HepG2 (cell line): ENCODE measurements around the gene MST1. TPM values are rescaled to one million over a fixed set of nuclear protein-coding genes. Genes with fewer than 3 reads are reported as not detected.

Experiments used
- AFF4 ChIP-seq: sonication (generic); formaldehyde crosslinking; IDR thresholded peaks from 2 replicates; pipeline ENCODE4 v1.4.0; 2020; ENCODE audit warnings: missing genetic modification reagents
- BCL6 ChIP-seq: IDR thresholded peaks from 2 replicates; pipeline ENCODE4 v1.6.1; 2016; ENCODE audit warnings: missing genetic modification reagents, missing compliant biosample characterization
- CAMTA2 ChIP-seq: sonication (generic); formaldehyde crosslinking; IDR thresholded peaks from 2 replicates; pipeline ENCODE4 v1.4.0; 2020; ENCODE audit warnings: mild to moderate bottlenecking, missing genetic modification reagents, borderline replicate concordance
- ELF3 ChIP-seq: IDR thresholded peaks from 2 replicates; pipeline ENCODE4 v1.6.1; 2016; ENCODE audit warnings: missing genetic modification reagents, missing compliant biosample characterization
- FOSL1 ChIP-seq: sonication (generic); formaldehyde crosslinking; IDR thresholded peaks from 2 replicates; pipeline ENCODE4 v1.9.0; 2021; ENCODE audit warnings: missing genetic modification reagents, borderline replicate concordance
- FOXK1 ChIP-seq: sonication (generic); formaldehyde crosslinking; IDR thresholded peaks from 2 replicates; pipeline ENCODE4 v1.4.0; 2020; ENCODE audit warnings: low read depth, missing genetic modification reagents, borderline replicate concordance
- HMG20A ChIP-seq: IDR thresholded peaks from 2 replicates; pipeline ENCODE4 v1.6.1; 2016; ENCODE audit warnings: borderline replicate concordance
- KAT2B ChIP-seq: fragments of 150-350 bp; IDR thresholded peaks from 2 replicates; pipeline ENCODE4 v1.6.1; 2014; ENCODE audit warnings: low read depth, low read length, borderline replicate concordance
- KAT8 ChIP-seq: IDR thresholded peaks from 2 replicates; pipeline ENCODE4 v1.6.1; 2016; ENCODE audit warnings: missing genetic modification reagents, missing compliant biosample characterization
- NFKB2 ChIP-seq: sonication (generic); formaldehyde crosslinking; IDR thresholded peaks from 2 replicates; pipeline ENCODE4 v1.4.0; 2020; ENCODE audit warnings: missing genetic modification reagents, borderline replicate concordance
- NONO ChIP-seq, 2 experiments: fragments of 450-650 bp in 1 of 2; sonication (generic) in 1 of 2; formaldehyde crosslinking in 1 of 2; IDR thresholded peaks in 1 of 2; conservative IDR thresholded peaks in 1 of 2; 2 replicates each; pipeline versions ENCODE4 v1.6.1 to v1.8.0; 2017 to 2022; ENCODE audit warnings: mild to moderate bottlenecking in 1 of 2, missing genetic modification reagents in 1 of 2, moderate library complexity in 1 of 2
- NR0B2 ChIP-seq: sonication (generic); formaldehyde crosslinking; IDR thresholded peaks from 2 replicates; pipeline ENCODE4 v1.4.0; 2020; ENCODE audit warnings: mild to moderate bottlenecking, missing genetic modification reagents
- RCOR2 ChIP-seq: IDR thresholded peaks from 2 replicates; pipeline ENCODE4 v1.6.1; 2016; ENCODE audit warnings: missing biosample characterization, missing genetic modification reagents
- SP1 ChIP-seq, 2 experiments: fragments of 450-650 bp in 1 of 2; sonication (generic) in 1 of 2; formaldehyde crosslinking in 1 of 2; IDR thresholded peaks; 2 replicates each; pipeline versions ENCODE4 v1.4.0 to v1.6.1; 2016 to 2020; ENCODE audit warnings: missing genetic modification reagents in 1 of 2
- TFDP1 ChIP-seq: IDR thresholded peaks from 2 replicates; pipeline ENCODE4 v1.6.1; 2016; ENCODE audit warnings: missing compliant biosample characterization, missing genetic modification reagents, borderline replicate concordance
- TGIF2 ChIP-seq: IDR thresholded peaks from 2 replicates; pipeline ENCODE4 v1.6.1; 2016; ENCODE audit warnings: control low read depth, missing compliant biosample characterization
- U2AF2 ChIP-seq: fragments of 200-400 bp; formaldehyde crosslinking; IDR thresholded peaks from 2 replicates; pipeline ENCODE4 v1.6.1; 2017; ENCODE audit warnings: low read depth, mild to moderate bottlenecking, low read length
- ZEB1 ChIP-seq: IDR thresholded peaks from 2 replicates; pipeline ENCODE4 v1.6.1; 2012; ENCODE audit warnings: mild to moderate bottlenecking, low read depth, inconsistent platforms; ENCODE audit not compliant: insufficient replicate concordance
- ZFP36 ChIP-seq: fragments of 150-350 bp; IDR thresholded peaks from 2 replicates; pipeline ENCODE4 v1.6.1; 2018; ENCODE audit warnings: borderline replicate concordance, low read length, low read depth; ENCODE audit not compliant: partially characterized antibody
- ZFP90 ChIP-seq: sonication (generic); formaldehyde crosslinking; IDR thresholded peaks from 2 replicates; pipeline ENCODE4 v1.8.0; 2022; ENCODE audit warnings: missing genetic modification reagents, mild to moderate bottlenecking, inconsistent platforms, borderline replicate concordance
- ZFY ChIP-seq: sonication (generic); formaldehyde crosslinking; IDR thresholded peaks from 2 replicates; pipeline ENCODE4 v1.4.0; 2020; ENCODE audit warnings: missing genetic modification reagents
- ZNF263 ChIP-seq: sonication (generic); formaldehyde crosslinking; IDR thresholded peaks from 2 replicates; pipeline ENCODE4 v1.4.0; 2020; ENCODE audit warnings: missing genetic modification reagents
- ZNF567 ChIP-seq: sonication (generic); formaldehyde crosslinking; IDR thresholded peaks from 2 replicates; pipeline ENCODE4 v1.8.1; 2023; ENCODE audit warnings: mild to moderate bottlenecking, missing genetic modification reagents, borderline replicate concordance
- ZNF678 ChIP-seq: sonication (generic); formaldehyde crosslinking; IDR thresholded peaks from 2 replicates; pipeline ENCODE4 v1.4.0; 2020; ENCODE audit warnings: mild to moderate bottlenecking, missing genetic modification reagents
- ZSCAN20 ChIP-seq: sonication (generic); formaldehyde crosslinking; IDR thresholded peaks from 2 replicates; pipeline ENCODE4 v1.4.0; 2020; ENCODE audit warnings: missing genetic modification reagents, mild to moderate bottlenecking, borderline replicate concordance
- polyA plus RNA-seq, 8 experiments: library from polyadenylated mRNA; depleted of rRNA in 3 of 8; stranded (reverse) in 7 of 8; unstranded in 1 of 8; fragments of >200 nt; fragmentation: Illumina TruSeq in 4 of 8; extraction: Trizol in 4 of 8; gene quantifications; 2 replicates each; pipeline versions ENCODE4 v1.2.1 to v1.2.3, GENCODE V29; 2011 to 2016; ENCODE audit warnings: low read depth in 4 of 8, missing spikeins in 1 of 8, mixed read lengths in 1 of 8; ENCODE audit not compliant: insufficient read depth in 1 of 8
- total RNA-seq, 5 experiments: library from RNA; depleted of rRNA; stranded (reverse); fragments of >200 nt; fragmentation: Illumina TruSeq; extraction: Trizol; gene quantifications; 2 replicates each; pipeline ENCODE4 v1.2.3, GENCODE V29; 2016; ENCODE audit warnings: low read depth in 1 of 5

Gene MST1
- total and polyA plus RNA-seq, 2 of the 13 experiments (the other 11 are each of a cell fraction or from before 2014, with no cell fraction given): 189 to 452 TPM

- TF ChIP-seq TFDP1 (CRISPR knock-in tag) (peak; percentile 46), KAT2B (no peak), NONO (IDR thresholded peaks at IDR 0.05) (no peak), NONO (CRISPR knock-in tag; conservative IDR thresholded peaks at IDR 0.05) (peak; percentile 88), ZFP36 (no peak), AFF4 (no peak), BCL6 (CRISPR knock-in tag) (no peak), KAT8 (CRISPR knock-in tag) (peak; percentile 92), TGIF2 (CRISPR knock-in tag) (0 out of 2 replicates have a peak, but pooled peaks have one; percentile 32), U2AF2 (no peak), HMG20A (CRISPR knock-in tag) (no peak), ZNF567 (CRISPR knock-in tag) (no peak), FOSL1 (no peak), FOXK1 (CRISPR knock-in tag) (peak; percentile 88; the same call in 1 of the 2 replicates), ZNF678 (CRISPR knock-in tag) (0 out of 2 replicates have a peak, but pooled peaks have one; percentile 38), RCOR2 (CRISPR knock-in tag) (no peak), NFKB2 (CRISPR knock-in tag) (peak; percentile 41; the same call in 1 of the 2 replicates), ZSCAN20 (CRISPR knock-in tag) (no peak), ZFP90 (CRISPR knock-in tag) (peak; percentile 38), ZNF263 (CRISPR knock-in tag) (no peak), NR0B2 (CRISPR knock-in tag) (no peak), ZEB1 (no peak), ZFY (CRISPR knock-in tag) (peak; percentile 58; the same call in 1 of the 2 replicates), SP1 (IDR thresholded peaks at IDR 0.05) (no peak), SP1 (CRISPR knock-in tag; IDR thresholded peaks at IDR 0.05) (peak; percentile 52; the same call in 1 of the 2 replicates), ELF3 (CRISPR knock-in tag) (peak; percentile 35; the same call in 1 of the 2 replicates), CAMTA2 (CRISPR knock-in tag) (no peak)
Measured at GRCh38 chr3:49689046-49689907, at the start of gene MST1, which contains the start of gene RNF123 (continued).
